ENCODE measurements around the gene SAFB2. TPM values are rescaled to one million over a fixed set of nuclear protein-coding genes. Genes with fewer than 3 reads are reported as not detected.
A peak's percentile ranks its signal among the peaks of the same experiment; 100 is the strongest.

SAFB2 gene
- total RNA-seq, 1 donor from 2014 or later: 39.3 TPM

- DNase-seq: no peak
Observed at GRCh38 chr19:5541456-5541855, 81.1 kb downstream of the SAFB2 start.

- no peak for DNase-seq
Observed at GRCh38 chr19:5540208-5540607, 82.4 kb downstream of the SAFB2 start.

GRCh38 chr19:5537870-5538269 is 84.7 kb downstream of the SAFB2 start:
- DNase-seq: peak; percentile 40

Small RNAs within 50 kb of the gene (small RNA-seq; reads per million reads assigned to genes)
- not detected for gene SNRPEP4 (ENCODE audit: low replicate concordance)

Other genes starting within 250 kb of the SAFB2 start
- gene ZNRF4, start 167.4 kb downstream of the SAFB2 start, total RNA-seq: not detected
- 8.1 TPM for gene TINCR, start 54.8 kb downstream of the SAFB2 start, total RNA-seq
- gene SAFB, start 307 bp upstream of the SAFB2 start, total RNA-seq: 91.5 TPM
- 49.1 TPM for gene MICOS13, start 57.7 kb upstream of the SAFB2 start, total RNA-seq
- 6.4 TPM for gene HSD11B1L, start 58.3 kb upstream of the SAFB2 start, total RNA-seq
- 293 TPM for gene RPL36, start 67.5 kb upstream of the SAFB2 start, total RNA-seq
- 55.7 TPM for gene LONP1, start 97.4 kb upstream of the SAFB2 start, total RNA-seq
- gene CATSPERD, start 97.9 kb upstream of the SAFB2 start, total RNA-seq: not detected
- gene PRR22, start 162.0 kb upstream of the SAFB2 start, total RNA-seq: not detected
- gene DUS3L, start 168.4 kb upstream of the SAFB2 start, total RNA-seq: 27.1 TPM
- gene NRTN, start 182.3 kb upstream of the SAFB2 start, total RNA-seq: not detected
- gene FUT6, start 216.9 kb upstream of the SAFB2 start, total RNA-seq: 4.9 TPM
- 10.8 TPM for gene FUT3, start 228.7 kb upstream of the SAFB2 start, total RNA-seq
- not detected for gene FUT5, start 247.8 kb upstream of the SAFB2 start, total RNA-seq

Measured in tongue (tissue), 3 donors.